K562 (cell line): ENCODE measurements around the gene NKG7. TPM values are rescaled to one million over a fixed set of nuclear protein-coding genes. Genes with fewer than 3 reads are reported as not detected.
A peak's percentile ranks its signal among the peaks of the same experiment; 100 is the strongest.

Experiments
- ATAC-seq: fragments of 200-7000 bp; cut with Tn5 transposase; 3 replicates; pipeline ENCODE4 v1.9.1; 2020; ENCODE audit warnings: moderate library complexity
- BruUV-seq: library from RNA; stranded (reverse); fragments of 400-500 nt; replicated peaks from 2 replicates; lab custom pipeline; 2021; lab: Mats Ljungman, UMichigan
- CTCF ChIA-PET: fragments of 300-600 bp; formaldehyde crosslinking; extraction: SDS; loops from one replicate; lab custom pipeline; 2021; ENCODE audit warnings: low intra/inter-chr PET ratio; lab: Yijun Ruan, JAX
- POLR2A ChIA-PET: fragments of 300-600, 350-650 bp; sonication (Branson Sonifier 250); formaldehyde crosslinking; extraction: SDS; loops from one replicate; lab custom pipeline; 2021; ENCODE audit warnings: antibody characterized with exemption, inconsistent platforms; lab: Yijun Ruan, JAX
- DNase-seq, 4 experiments: peaks; one replicate each; pipeline versions ENCODE4 v3.0.0 to v3.0.0-alpha.2; 2011 to 2018; ENCODE audit warnings: low spot score in 3 of 4, mixed read lengths in 3 of 4; ENCODE audit errors: extremely low read depth in 1 of 4
- FAIRE-seq: peaks from 2 replicates; lab custom pipeline; 2011; peaks lifted over from hg19 to GRCh38; lab: Jason Lieb, UNC
- H2AFZ ChIP-seq: 2 replicates; pipeline ENCODE4 v1.6.0; 2011; ENCODE audit warnings: low read depth, low read length, control low read depth, inconsistent platforms
- H3K27ac ChIP-seq: fragments of 200-600 bp; 3 replicates; pipeline ENCODE4 v1.8.0; 2011; ENCODE audit warnings: low read depth, mild to moderate bottlenecking, control low read depth, inconsistent platforms, low read length, moderate library complexity, mixed read lengths; ENCODE audit errors: extremely low read depth
- H3K27me3 ChIP-seq, 2 experiments: fragments of 300-600 bp in 1 of 2; 2 replicates in 1 of 2; 3 replicates in 1 of 2; pipeline versions ENCODE4 v1.6.0 to v1.8.0; 2011; ENCODE audit warnings: inconsistent platforms in 2 of 2, low read length in 2 of 2, mild to moderate bottlenecking in 1 of 2, mixed read lengths in 1 of 2, moderate library complexity in 1 of 2; ENCODE audit not compliant: control insufficient read depth in 2 of 2, insufficient read depth in 2 of 2
- H3K36me3 ChIP-seq: fragments of 300-600 bp; 3 replicates; pipeline ENCODE4 v1.8.0; 2011; ENCODE audit warnings: mild to moderate bottlenecking, low read length, inconsistent platforms; ENCODE audit not compliant: control insufficient read depth, insufficient read depth
- H3K4me1 ChIP-seq, 2 experiments: fragments of 200-600 bp in 1 of 2; replicated peaks in 1 of 2; 2 replicates in 1 of 2; 3 replicates in 1 of 2; pipeline versions ENCODE4 v1.5.1 to v1.8.0; 2011; ENCODE audit warnings: inconsistent platforms in 2 of 2, low read length in 2 of 2, mild to moderate bottlenecking in 1 of 2, mixed read lengths in 1 of 2, moderate library complexity in 1 of 2; ENCODE audit not compliant: control insufficient read depth in 2 of 2, insufficient read depth in 2 of 2
- H3K4me2 ChIP-seq: 2 replicates; pipeline ENCODE4 v1.6.1; 2011; ENCODE audit warnings: low read length, control low read depth, inconsistent platforms, mixed read lengths; ENCODE audit not compliant: insufficient read depth
- H3K4me3 ChIP-seq: fragments of 200-600 bp; sonication (generic), shearing (Covaris generic); 2 replicates; pipeline ENCODE4 v1.5.1; 2016; ENCODE audit warnings: control low read depth, inconsistent platforms
- H3K79me2 ChIP-seq: fragments of 200-600 bp; 3 replicates; pipeline ENCODE4 v1.8.0; 2011; ENCODE audit warnings: low read length, inconsistent platforms; ENCODE audit not compliant: control insufficient read depth, insufficient read depth
- H3K9ac ChIP-seq, 2 experiments: 2 replicates each; pipeline versions ENCODE4 v1.6.0 to v1.6.1; 2011; ENCODE audit warnings: low read depth in 2 of 2, low read length in 2 of 2, control low read depth in 1 of 2, inconsistent platforms in 1 of 2, mild to moderate bottlenecking in 1 of 2, mixed read lengths in 1 of 2; ENCODE audit not compliant: insufficient read depth in 1 of 2
- H3K9me1 ChIP-seq: one replicate; pipeline ENCODE4 v1.6.0; 2011; ENCODE audit warnings: inconsistent platforms, mild to moderate bottlenecking, low read length, moderate library complexity; ENCODE audit not compliant: control insufficient read depth, insufficient read depth
- H3K9me3 ChIP-seq: replicated peaks from 2 replicates; pipeline ENCODE4 v1.5.1; 2011; ENCODE audit warnings: low read depth, low read length, inconsistent platforms; ENCODE audit not compliant: control insufficient read depth, insufficient read depth
- H4K20me1 ChIP-seq: replicated peaks from 2 replicates; pipeline ENCODE4 v1.6.1; 2011; ENCODE audit warnings: low read length, inconsistent platforms, mixed read lengths; ENCODE audit not compliant: control insufficient read depth, insufficient read depth
- GMEB1 ChIP-seq: fragments of 250-450 bp; sonication (Bioruptor Pico); IDR thresholded peaks from 2 replicates; pipeline ENCODE4 v1.4.0; 2020; ENCODE audit warnings: mild to moderate bottlenecking
- MBD1 ChIP-seq: fragments of 250-450 bp; sonication (Bioruptor Pico); IDR thresholded peaks from 2 replicates; pipeline ENCODE4 v1.8.0; 2022; ENCODE audit warnings: inconsistent platforms
- MLLT1 ChIP-seq, 2 experiments: fragments of 450-650 bp; IDR thresholded peaks; 2 replicates each; pipeline ENCODE4 v1.6.1; 2016
- NRF1 ChIP-seq, 2 experiments: fragments of 450-650 bp; IDR thresholded peaks in 1 of 2; conservative IDR thresholded peaks in 1 of 2; 2 replicates each; pipeline ENCODE4 v1.6.1; 2014; ENCODE audit warnings: mild to moderate bottlenecking in 2 of 2
- SRSF1 ChIP-seq: fragments of 200-400 bp; formaldehyde crosslinking; IDR thresholded peaks from 2 replicates; pipeline ENCODE4 v1.6.1; 2017; ENCODE audit warnings: mild to moderate bottlenecking, low read depth, low read length, moderate library complexity
- ZBTB33 ChIP-seq: sonication (generic); formaldehyde crosslinking; IDR thresholded peaks from 2 replicates; pipeline ENCODE4 v1.8.1; 2023; ENCODE audit warnings: mild to moderate bottlenecking, missing genetic modification reagents
- ZNF592 ChIP-seq: fragments of 450-650 bp; IDR thresholded peaks from 2 replicates; pipeline ENCODE4 v1.6.1; 2017; ENCODE audit warnings: antibody characterized with exemption, mild to moderate bottlenecking
- WGBS: fragments of 100-300 bp; shearing (Covaris generic); methylation state at CpG from one replicate; pipeline ENCODE4 v1.1.6; 2016; ENCODE audit warnings: low coverage, mixed read lengths; ENCODE audit not compliant: insufficient coverage; ENCODE audit errors: missing lambda C conversion rate; 5-methylcytosine and 5-hydroxymethylcytosine counted together
- in situ Hi-C: fragments of 300-500 bp; cut with MboI; formaldehyde crosslinking; loops from 4 replicates; pipeline ENCODE4 v1.15.0; 2018; ENCODE audit warnings: inconsistent platforms, mixed read lengths
- intact Hi-C: fragments of 100-400 bp; cut with micrococcal nuclease; formaldehyde crosslinking; loops from 2 replicates; pipeline ENCODE4 v1.14.2; 2022
- polyA plus RNA-seq, 8 experiments: library from polyadenylated mRNA; depleted of rRNA in 4 of 8; stranded (reverse) in 5 of 8; unstranded in 3 of 8; fragments of >200 nt; fragmentation: Nextera tagmentation in 2 of 8; fragmentation: Illumina TruSeq in 1 of 8; extraction: Ambion mirVana in 2 of 8; extraction: Trizol in 1 of 8; gene quantifications; 2 replicates each; pipeline versions ENCODE4 v1.2.1 to v1.2.3, GENCODE V29; 2011 to 2014; ENCODE audit warnings: inconsistent platforms in 1 of 8, missing spikeins in 1 of 8
- total RNA-seq, 7 experiments: library from RNA; depleted of rRNA in 6 of 7; stranded (reverse); fragments of >200 nt in 6 of 7; fragmentation: Illumina TruSeq in 2 of 7; extraction: Trizol in 2 of 7; gene quantifications; 2 replicates each; pipeline versions ENCODE4 v1.2.1 to v1.2.3, GENCODE V29; 2011 to 2021; ENCODE audit warnings: low replicate concordance in 1 of 7

NKG7 gene
- total and polyA plus RNA-seq, 9 of the 15 experiments (the other 6 are each of a cell fraction or from before 2014, with no cell fraction given): 0.30 to 0.70 (median 0.51) TPM; not detected in 2

- TF ChIP-seq MBD1 (CRISPR knock-in tag): no peak
These were observed 9.6 kb upstream of the NKG7 start (continued) for GRCh38 chr19:51382004-51382403.

GRCh38 chr19:51380379-51380778 lies 7.9 kb upstream of the NKG7 start:
- ChIA-PET CTCF (no interaction called here), POLR2A (interaction anchor here (0.5 to 1.7 kb wide), 5 partner anchors 10 to 471 kb away, joined by 3 to 8 read pairs (median 4); partner anchors contain the start of gene C19orf84)
- intact Hi-C loops: no loop called here
- ATAC-seq: peak; percentile 25
- Histone ChIP-seq H3K9me1 (no peaks in the 10 kb centered on the region), H3K4me2 (no peak overlapping the region), H2AFZ (peak overlapping the region; percentile 84), H3K9ac (peak overlapping the region in 1 of 2 experiments; percentile 39; a peak in 1 of 4 replicates), H3K36me3 (no peaks in the 10 kb centered on the region), H3K9me3 (0 out of 2 replicates have a peak, but pooled peaks cover 4% of the 10 kb centered on the region), H4K20me1 (no peaks in the 10 kb centered on the region), H3K79me2 (no peaks in the 10 kb centered on the region), H3K27ac (peak overlapping the region; percentile 76; the same call in 2 of the 3 replicates), H3K27me3 (no peaks in the 10 kb centered on the region), H3K4me3 (no peak overlapping the region), H3K4me1 (peaks cover 12 to 14% of the 10 kb centered on the region in 2 experiments; a peak in 4 of 5 replicates)
- no peak for FAIRE-seq
- WGBS: 84% methylated on average over 9 of the region's 9 CpGs
- in situ Hi-C loops: no loop called here
- DNase-seq: no peak
- BruUV-seq: no TSS peak
- TF ChIP-seq ZBTB33 (CRISPR knock-in tag) (0 out of 2 replicates have a peak, but pooled peaks have one; percentile 56), MLLT1 (IDR thresholded peaks at IDR 0.05) (0 out of 4 replicates have a peak, but pooled peaks of 1 of the 2 experiments have one; percentile 34), ZNF592 (peak; percentile 6; the same call in 1 of the 2 replicates), SRSF1 (no peak), NRF1 (conservative IDR thresholded peaks at IDR 0.05 in 1 of 2, IDR thresholded peaks at IDR 0.05 in 1 of 2) (no peak), GMEB1 (CRISPR knock-in tag) (no peak)
